ENCODE data around the gene EP400.

EP400 gene, protein sequence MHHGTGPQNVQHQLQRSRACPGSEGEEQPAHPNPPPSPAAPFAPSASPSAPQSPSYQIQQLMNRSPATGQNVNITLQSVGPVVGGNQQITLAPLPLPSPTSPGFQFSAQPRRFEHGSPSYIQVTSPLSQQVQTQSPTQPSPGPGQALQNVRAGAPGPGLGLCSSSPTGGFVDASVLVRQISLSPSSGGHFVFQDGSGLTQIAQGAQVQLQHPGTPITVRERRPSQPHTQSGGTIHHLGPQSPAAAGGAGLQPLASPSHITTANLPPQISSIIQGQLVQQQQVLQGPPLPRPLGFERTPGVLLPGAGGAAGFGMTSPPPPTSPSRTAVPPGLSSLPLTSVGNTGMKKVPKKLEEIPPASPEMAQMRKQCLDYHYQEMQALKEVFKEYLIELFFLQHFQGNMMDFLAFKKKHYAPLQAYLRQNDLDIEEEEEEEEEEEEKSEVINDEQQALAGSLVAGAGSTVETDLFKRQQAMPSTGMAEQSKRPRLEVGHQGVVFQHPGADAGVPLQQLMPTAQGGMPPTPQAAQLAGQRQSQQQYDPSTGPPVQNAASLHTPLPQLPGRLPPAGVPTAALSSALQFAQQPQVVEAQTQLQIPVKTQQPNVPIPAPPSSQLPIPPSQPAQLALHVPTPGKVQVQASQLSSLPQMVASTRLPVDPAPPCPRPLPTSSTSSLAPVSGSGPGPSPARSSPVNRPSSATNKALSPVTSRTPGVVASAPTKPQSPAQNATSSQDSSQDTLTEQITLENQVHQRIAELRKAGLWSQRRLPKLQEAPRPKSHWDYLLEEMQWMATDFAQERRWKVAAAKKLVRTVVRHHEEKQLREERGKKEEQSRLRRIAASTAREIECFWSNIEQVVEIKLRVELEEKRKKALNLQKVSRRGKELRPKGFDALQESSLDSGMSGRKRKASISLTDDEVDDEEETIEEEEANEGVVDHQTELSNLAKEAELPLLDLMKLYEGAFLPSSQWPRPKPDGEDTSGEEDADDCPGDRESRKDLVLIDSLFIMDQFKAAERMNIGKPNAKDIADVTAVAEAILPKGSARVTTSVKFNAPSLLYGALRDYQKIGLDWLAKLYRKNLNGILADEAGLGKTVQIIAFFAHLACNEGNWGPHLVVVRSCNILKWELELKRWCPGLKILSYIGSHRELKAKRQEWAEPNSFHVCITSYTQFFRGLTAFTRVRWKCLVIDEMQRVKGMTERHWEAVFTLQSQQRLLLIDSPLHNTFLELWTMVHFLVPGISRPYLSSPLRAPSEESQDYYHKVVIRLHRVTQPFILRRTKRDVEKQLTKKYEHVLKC (N-terminal part only)

DNA sequence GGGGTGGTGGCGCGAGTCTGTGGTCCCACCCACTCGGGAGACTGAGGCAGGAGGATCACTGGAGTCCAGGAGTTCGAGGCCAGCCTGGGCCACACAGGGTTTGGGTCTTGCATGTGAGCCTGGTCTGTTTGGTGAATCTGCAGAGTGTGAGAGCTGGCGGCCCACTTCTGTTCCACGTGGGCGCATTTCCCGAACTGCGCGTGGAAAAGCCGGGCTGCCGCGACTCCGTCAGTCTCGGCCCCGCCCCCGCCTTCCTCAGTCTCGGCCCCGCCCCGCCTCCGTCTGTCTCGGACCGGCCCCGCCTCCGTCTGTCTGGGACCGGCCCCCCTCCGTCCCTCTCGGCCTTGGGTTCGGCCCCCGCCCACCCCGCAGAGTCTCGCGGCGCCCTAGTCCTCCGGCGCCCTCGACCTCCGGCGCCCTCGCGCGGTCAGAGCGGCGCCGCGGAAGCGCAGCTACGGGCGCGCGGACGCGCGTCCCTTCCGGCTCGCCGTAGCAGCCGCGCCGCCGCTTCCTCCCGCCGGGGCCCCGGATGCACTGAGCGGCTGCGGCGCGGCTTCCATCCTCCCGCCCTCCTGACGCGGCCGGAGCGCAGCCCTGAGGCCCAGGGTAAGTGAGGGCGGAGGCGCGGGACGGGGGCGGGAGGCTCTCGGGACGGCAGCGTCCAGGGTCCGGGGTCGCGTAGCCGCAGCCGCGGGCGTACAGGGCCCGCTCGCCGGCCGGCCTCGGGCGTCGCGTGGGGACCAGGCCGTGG, at the start of gene EP400:
Gene EP400 (plus strand): TSS at position 512 of the 751 bp plus-strand sequence. CDS start 10,678 bp downstream, outside the sequence.
- peak; percentile 86 for DNase-seq (ENCODE audit: low read depth, low spot score)

DNA sequence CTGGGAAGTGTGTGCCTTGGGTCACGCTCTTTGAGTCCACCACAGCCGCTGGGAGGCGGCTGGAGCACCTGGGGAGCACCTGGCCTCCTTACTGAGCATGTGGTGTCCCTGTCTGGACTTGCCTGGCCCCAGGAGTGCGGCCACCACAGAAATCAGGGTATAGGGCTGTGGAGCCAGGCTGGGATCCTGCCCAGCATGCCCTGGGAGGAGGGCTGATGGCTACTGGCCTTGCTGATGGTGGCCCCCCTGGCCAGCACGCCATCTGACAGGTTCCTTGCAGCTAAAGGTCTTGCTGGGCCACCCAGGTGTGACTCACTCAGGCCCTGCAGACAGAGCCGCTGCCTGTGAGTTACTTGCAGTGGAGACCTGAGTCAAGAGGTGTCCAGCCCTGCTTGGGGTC, 49.3 kb upstream of the EP400 start:
- no peak for DNase-seq (ENCODE audit: low read depth, low spot score)

DNA sequence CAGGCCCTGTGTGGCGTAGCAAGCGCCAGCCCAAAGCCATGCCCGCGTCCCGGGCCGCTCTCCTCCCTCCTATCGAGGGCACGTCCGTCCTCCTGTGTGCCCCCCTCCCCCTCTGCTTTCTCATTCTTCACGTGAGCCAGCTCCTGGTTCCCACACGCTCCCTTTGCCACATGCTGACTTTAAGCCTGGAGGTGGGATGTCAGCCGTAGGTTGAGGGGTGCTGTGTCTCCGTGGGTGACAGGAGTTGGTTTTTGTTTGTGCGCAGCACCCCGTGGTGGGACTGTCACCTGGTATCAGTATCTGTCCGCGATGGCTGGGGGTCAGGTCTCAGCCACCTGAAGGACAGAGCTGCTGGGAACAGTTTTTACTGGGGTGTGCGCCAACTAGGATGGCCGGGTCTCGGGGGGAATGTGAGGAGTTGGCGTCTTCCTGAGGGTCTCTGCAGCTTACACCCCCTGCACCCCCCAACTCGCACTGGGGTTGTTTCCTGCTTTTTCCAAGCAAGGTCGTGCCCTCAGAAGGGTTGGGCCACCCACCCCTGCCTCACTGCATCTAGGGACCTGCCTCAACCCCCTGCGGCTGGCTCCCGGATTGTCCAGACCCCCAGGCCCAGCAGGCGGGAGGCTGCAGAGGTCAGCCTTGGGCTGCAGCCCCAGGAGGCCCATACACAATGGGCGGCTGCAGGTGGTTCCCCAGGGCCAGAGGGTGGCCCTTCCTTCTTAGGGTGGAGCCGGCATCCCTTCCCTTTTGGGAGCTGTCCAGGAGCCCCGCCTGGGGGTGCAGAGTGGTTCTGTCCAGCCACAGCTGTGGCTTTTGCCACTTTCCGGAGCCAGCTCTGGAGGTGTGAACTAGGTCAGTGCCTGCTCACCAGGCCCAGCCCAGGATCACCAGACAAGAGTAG, 48.1 kb upstream of the EP400 start:
- DNase-seq (ENCODE audit: low read depth, low spot score), result no peak

DNA sequence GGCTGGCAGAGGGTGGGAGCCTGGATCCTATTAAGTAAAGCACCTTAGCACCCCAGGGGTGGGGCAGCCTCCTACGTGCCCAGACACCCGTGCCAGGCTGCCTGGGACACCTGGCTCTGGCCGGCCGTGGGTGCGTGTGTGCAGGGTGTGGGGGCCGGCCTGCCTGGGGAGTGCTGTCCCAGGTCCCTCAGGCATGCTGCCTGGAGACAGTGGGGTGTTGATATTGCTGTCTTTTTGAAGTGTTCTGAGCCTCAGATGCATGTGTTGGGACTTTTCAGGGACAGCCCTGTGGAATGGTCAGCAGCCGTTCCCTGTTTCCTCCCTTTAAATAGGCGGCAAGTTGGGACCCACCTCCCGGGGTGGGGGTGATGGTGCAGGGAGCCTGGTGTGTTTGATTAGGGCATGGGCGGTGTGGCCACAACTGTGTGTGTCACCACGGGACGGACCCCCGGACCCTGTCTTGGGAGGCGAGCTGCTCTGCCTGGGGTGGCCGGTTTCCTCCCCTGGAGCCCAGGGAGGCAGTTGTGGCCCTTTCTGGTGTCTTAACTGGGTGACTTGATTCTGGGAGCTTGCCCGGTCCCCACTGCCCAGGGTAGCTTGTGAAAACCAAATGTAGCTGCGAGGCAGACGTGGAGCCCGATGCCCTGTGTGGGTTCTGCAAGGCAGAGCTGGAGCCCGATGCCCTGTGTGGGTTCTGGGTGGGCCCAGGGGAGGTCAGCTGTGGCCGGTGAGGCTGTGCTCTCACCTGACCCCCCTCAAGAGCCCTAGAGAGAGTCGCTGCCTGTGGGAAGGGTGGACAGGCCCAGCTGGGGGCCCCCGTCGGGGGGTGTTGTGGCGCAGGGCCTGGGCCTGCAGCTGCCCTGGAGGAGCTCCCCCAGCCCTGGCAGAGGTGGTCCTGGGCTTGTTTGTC, 47.2 kb upstream of the EP400 start:
- no peak for DNase-seq (ENCODE audit: low read depth, low spot score)

DNA sequence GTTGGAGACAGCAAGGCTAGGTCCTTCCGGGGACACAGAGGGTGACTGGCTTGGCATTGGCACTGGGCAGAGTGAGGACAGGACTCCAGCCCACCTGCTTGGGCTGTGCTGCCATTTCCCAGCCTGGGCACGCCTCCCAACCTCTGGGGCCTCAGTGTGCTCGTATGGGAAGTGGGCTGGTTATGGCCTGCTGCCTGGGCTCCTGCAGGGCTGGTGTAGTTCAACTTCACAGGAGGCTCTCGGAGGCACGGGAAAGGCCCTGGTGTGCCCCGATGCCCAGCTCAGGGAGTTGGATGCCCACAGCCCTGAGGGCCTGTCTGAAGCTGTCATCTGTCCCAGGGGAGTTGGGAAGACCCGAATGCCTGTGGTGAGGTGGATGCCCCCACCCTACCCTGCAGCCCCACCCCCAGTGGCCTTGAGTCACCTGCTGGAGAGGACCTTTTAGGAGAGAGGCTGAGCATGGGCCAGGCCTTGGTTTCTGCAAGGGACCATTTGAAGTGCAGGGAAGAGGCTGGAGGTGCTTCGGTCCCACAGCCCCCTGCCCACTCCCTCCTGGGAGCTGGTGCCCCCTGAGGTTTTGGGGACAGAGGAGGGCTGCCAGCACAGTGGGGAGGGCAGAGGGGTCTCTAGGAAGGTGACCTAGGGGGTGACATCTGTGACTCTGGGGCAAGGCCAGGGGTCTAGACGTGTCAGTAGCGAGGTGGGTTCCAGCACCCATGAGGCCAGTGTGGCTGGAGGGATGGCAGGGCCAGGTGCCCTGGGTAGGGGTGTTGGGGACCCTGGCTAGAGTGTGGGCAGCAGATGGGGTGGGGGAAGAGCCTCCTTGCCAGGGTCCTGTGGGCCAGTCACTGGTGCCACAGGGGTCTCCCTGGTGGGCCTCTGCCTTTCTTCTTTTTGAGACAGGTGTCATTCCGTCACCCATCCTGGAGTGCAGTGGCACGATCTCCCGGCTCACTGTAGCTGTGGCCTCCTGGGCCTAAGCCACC, 46.2 kb upstream of the EP400 start:
- no peak for DNase-seq (ENCODE audit: low read depth, low spot score)

DNA sequence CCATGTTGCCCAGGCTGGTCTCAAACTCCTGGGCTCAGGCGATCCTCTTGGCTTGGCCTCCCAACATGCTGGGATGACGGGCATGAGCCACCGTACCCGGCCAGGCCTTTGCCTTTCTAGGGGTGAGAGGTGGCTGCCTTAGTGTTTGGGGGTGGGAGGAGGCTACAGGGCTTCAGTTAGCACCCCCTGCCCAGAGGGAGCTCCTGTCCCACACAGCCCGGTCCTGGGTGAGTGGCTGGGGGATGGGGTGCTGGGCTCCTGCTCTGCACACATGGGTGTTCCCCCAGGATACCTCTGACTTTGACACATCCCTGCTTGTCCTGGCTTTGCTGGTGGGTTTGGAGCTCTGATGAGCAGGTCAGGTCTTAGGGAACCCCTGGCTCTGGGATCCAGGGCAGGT, 45.4 kb upstream of the EP400 start:
- DNase-seq (ENCODE audit: low read depth, low spot score), result no peak

DNA sequence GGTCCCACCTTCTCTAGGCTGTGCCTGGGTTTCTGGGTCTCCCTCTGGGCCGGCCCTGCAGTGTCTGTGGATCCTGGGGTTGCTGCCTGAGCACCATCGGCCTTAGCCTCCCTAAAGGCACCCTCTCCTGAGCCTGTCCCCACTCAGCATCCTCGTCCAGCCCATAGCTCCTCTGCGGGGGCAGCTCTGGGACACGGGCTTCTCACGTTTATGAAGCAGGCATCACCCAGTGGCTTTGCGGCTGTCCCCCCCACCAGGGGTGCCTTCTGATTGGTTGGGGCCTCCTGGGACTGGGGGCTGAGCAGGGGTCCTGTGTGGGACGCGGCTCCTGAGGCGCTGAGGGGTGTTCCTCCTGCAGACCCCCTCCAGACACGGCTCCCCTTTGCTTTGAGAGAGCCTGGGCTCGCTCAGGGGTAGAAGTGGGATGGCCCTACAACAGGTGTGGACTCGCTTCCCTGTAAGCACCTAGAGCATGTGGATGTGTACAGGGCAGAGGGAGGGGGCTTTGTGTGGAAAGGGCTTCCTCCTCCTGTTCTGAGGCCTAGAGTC, 44.6 kb upstream of the EP400 start:
- DNase-seq (ENCODE audit: low read depth, low spot score), result no peak

DNA sequence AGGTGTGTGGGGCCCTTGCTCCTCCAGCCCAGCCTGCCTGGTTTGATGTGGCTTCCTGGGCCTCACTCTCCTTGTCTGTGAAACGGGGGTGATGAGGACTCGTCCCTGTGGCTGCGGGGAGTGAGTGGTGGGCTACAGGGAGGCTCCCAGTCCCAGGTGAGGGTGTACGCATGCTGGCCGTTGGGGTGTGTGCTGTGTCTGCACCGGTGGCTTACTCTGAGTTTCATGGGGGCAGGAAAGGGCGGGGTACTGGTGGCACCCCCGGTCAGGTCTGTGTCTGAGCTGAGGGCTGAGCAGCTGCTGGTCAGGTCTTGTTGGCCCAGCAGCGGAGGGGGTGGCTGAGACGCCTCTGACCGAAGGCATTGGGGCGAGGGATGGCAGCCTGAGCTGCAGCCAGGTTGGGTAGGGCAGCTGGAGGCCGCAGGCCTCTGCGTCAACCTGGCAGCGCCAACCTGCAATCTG, 44.1 kb upstream of the EP400 start:
- DNase-seq (ENCODE audit: low read depth, low spot score), result no peak

DNA sequence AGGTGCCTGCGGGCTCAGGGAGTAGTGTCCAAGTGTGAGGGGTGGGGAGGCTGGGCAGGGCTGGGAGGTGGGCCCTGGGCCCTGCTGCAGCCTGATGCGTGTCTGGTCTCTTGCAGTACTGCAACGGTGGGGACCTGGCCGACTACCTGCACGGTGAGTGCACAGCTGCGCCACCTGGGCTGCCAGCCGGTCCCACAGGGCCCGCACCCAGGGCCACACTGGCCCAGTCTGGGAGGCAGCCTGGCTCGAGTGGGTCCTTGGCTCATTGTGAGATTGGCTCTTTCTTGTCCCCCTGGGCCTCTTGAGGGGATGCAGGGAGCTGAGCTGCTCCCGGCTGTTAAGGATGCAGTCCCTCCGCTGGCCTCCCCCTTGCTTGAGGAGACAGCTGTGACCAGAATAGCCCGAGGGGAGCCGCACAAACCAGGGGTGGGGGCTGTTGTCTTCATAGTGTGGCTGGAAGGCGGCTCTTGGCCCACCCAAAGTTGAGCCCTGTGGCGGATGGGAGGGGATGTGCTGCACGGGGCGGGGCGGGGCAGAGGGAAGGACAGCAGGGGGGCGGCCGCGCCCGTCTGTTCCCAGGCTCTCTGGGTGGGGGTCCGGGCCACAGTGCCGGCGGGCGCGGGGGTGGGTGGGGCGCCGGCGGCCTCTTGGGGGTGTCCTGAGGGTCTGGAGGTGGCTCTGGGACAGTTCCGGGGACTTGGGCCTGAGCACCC, 42.2 kb upstream of the EP400 start:
- no peak for DNase-seq (ENCODE audit: low read depth, low spot score)

DNA sequence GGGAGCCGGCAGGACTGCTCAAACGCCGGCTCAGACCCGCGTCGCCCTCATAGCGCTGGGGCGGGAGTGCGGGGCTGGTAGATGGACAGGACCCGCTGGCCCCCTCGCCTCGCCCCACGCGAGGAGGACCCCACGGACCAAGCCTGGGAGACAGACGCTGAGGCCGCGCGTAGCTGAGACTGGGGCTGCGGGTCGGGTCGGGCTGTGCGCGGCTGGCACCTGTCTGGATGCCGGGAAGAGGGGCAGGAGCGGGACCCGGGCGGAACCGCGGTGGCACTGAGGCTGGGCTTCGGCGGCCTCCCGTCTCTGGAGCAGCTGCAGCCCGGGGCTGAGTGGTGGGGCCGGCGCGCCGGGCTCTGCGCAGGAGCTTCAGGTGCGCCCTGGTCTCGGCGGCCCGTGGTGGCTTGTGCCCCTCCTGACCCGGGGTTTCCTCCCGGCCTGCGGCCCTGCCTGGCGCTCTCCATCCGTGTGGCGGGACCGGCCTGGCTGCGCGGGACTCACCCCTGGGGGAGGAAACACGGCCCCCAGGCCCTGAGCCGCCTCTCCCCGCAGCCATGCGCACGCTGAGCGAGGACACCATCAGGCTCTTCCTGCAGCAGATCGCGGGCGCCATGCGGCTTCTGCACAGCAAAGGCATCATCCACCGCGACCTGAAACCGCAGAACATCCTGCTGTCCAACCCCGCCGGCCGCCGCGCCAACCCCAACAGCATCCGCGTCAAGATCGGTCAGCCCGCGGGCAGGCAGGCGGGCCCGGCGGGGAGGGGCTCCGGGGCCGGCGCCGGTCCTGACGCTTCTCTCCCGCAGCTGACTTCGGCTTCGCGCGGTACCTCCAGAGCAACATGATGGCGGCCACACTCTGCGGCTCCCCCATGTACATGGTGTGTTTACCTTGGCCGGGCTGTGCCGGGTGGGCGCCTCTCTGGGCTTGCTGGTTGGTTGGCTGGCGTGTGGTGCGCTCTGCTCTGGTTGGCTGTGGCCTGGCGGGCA, 41.4 kb upstream of the EP400 start:
- no peak for DNase-seq (ENCODE audit: low read depth, low spot score)

DNA sequence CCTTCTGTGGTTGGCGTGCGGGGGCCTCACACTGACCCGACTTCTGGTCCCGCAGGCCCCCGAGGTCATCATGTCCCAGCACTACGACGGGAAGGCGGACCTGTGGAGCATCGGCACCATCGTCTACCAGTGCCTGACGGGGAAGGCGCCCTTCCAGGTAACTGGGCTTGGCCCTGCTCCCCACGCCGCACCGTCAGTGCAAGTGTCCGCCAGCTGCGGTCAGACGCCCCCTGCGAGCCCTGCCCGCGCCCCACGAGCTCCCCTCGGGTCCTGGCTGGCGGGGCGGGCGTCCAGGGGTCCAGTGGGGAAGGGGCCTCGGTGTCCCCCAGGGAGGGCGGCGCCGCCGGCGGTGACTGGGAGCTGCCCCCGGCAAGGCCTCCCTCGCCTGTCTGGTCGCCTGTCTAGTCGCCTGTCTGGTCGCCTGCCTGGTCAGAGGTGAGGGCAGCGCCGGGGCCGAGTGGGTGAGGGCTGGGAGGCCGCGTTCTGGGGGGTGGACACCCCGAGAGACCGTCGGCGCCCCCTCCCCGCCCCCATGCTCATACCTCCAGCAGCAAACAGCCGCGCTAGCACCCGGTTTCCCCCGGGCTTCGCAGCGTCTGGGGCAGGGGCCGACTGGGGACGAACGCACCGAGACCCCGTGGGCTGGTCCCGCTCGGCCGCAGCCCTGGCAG, 40.5 kb upstream of the EP400 start:
- DNase-seq (ENCODE audit: low read depth, low spot score), result no peak

DNA sequence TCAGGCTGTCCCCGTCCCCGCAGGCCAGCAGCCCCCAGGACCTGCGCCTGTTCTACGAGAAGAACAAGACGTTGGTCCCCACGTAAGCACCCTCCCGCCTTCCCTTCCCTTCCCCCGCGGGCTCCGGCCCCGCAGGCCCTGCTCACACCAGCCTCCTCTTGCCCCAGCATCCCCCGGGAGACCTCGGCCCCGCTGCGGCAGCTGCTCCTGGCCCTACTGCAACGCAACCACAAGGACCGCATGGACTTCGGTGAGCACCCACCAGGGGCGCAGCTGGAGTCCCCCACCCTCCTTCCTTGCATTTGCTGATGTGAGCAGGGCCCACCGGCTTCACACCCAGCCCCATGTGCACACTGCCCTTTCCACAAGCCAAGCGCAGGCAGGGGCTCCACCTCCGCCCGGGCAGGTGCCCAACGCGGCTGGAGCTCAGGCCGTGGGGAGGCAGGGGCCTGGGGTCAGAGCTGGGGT, 40.0 kb upstream of the EP400 start:
- DNase-seq (ENCODE audit: low read depth, low spot score), result no peak

DNA sequence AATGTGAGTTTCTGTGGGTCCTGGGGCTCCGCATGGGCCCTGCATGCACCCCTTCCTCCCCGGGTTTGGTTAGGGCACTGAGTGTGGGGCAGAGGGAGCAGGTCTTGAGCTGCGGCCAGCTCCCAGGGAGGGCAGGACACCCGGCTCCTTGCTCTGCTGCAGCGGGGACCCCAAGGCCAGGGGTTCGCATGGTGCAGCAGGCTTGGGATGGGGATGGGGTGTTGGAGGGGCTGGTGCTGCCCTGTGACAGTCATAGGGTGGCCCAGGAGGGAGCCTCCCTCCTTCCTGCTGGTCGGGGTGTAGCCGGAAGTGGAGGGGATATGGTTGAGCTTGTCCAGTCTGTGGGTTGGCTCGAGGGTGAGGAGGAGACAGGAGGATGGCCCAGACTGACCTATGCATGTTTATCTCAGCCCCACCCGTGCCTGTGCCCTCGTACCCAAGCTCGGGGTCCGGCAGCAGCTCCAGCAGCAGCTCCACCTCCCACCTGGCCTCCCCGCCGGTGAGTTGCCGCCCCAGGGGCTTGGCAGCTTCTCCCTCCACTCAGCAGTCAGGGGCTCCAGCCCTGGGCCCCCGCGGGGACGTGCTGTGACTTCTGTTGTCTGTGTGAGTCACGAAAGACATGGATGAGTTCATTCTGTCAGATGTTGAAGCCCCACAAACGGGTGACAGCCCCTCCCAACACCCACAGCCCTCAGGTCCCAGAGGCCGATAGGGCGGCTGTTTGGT, 39.3 kb upstream of the EP400 start:
- DNase-seq (ENCODE audit: low read depth, low spot score), result no peak

DNA sequence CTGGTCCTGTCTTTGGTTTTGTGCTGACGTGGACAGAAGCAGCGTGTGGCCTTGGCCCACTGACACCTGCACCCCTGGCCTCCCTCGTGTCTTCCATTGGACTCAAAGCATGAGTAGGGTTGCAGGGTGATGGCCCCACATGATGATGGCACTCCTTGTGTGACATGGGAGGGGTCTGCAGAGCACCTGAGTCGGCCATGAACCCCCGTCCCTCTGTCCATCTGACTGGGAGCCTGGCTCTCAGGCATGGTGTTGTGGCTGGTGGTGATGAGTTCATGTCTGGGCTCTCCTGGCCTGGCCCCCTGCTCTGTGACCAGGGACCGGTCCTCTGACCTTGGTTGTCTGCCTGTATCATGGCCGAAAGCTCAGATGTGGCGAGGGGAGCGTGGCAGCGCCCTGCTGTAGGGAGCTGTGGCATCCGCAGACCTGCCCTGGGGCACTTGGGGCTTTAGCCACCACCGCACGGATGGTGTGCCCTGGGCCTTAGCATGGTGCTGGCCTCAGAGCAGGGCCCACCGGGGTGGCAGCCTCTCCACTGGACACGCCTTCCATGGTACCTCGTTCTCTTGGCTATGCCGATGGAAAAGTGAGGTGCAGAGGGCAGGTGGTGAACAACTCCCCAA, 38.6 kb upstream of the EP400 start:
- DNase-seq (ENCODE audit: low read depth, low spot score), result no peak
